Measurements from ENCODE around the gene HOMER3.
"Not testable (repeated sequence)": the region's sequence is repeated elsewhere in the genome, so short reads cannot be mapped to it uniquely, and the experiment has no call there.

HOMER3 gene

DNA sequence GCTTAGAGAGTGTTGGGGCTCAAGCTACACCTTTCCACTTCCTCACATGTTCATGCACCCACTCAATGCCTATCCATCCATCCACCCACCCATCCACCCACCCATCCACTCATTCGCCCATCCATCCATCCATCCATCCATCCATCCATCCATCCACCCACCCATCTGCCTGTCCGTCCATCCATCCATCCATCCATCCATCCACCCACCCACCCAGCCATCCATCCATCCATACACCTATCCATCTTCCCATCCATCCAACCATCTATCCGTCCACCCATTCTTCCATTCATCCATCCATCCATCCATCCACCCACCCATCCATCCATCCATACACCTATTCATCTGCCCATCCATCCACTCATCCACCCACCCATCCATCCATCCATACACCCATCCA, 13.1 kb upstream of the HOMER3 start:
- no peak for DNase-seq (ENCODE audit: low read depth in 1 of 2, low spot score in 1 of 2)

DNA sequence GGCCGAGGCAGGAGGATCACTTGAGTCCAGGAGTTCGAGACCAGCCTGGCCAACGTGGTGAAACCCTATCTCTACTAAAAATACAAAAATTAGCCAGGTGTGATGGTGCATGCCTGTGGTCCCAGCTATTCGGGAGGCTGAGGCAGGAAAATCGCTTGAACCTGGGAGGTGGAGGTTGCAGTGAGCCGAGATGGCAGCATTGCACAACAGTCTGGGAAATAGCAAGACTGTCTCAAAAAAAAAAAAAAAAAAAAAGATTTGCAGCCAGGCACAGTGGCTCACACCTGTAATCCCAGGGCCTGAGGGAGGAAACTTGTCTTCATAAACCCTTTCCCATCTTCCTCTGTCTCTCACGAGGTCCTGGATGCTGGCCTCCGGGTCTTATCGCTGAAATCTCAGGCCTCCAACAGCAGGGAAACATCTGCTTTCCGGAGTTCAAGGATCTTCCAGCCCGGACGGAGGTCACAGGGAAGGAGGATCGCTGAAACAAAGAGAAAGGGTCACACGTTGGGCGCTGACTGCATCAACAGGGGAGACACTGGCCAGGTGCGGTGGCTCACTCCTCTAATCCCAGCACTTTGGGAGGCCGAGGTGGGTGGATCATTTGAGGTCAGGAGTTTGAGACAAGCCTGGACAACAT, 11.5 kb upstream of the HOMER3 start:
- not testable (repeated sequence) for DNase-seq (ENCODE audit: low read depth in 1 of 2, low spot score in 1 of 2)

DNA sequence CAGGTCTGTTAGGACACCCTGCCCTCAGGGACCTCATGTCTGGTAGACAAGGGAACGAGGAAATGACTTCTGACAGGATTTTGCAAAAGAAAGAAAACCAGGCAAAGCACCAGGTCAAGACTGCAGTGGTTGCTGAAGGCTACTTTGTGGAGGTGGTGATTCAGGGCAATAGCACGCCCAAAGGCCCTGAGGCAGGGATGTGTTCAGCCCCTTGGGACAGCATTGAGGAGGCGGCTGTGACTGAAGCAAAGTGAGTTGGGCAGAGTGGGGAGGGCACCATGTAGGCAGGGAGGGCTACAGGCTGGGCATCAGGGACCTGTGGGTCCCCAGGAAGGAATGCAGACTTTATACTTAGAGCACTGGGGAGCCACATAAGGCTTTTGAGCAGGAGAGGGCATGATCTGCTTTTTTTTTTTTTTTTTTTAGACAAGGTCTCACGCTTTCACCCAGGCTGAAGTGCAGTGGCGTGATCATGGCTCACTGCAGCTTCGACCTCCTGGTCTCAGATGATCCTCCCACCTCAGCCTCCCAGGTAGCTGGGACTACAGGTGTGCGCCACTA, 10.8 kb upstream of the HOMER3 start:
- no peak for DNase-seq (ENCODE audit: low read depth in 1 of 2, low spot score in 1 of 2)

DNA sequence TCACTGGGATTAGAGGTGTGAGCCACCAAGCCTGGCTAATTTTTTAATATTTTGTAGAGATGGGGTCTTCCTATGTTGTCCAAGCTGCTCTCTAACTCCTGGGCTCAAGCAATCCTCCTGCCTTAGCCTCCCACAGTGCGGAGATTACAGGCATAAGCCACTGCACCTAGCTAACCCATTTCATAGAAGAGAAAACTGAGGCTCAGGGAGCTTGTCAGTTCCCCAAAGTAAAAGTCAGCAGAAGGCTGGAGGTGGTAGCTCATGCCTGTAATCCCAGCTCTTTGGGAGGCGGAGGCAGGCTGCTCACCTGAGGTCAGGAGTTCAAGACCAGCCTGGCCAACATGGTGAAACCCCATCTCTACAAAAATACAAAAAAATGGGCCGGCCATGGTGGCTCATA, 8.8 kb upstream of the HOMER3 start:
- no peak for DNase-seq (ENCODE audit: low read depth in 1 of 2, low spot score in 1 of 2)

DNA sequence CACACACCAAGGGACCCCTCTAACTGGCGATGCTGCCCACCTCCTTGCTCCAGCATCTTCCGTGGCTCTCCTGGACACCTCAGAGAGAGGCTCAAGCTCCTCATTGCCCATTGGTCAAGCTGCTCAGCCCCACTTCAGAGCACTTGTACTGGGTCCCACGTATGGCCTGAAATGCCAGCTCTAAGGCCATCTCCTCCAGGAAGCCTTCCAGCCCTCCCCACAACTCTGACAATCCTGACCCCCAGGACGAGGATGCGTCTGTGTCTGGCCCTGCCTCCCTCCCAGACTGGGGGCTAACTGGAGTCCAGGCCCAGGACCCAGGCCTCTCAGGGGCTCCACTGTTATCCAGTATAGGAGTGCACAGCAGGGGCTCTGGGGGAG, 7.9 kb upstream of the HOMER3 start:
- no peak for DNase-seq (ENCODE audit: low read depth in 1 of 2, low spot score in 1 of 2)

DNA sequence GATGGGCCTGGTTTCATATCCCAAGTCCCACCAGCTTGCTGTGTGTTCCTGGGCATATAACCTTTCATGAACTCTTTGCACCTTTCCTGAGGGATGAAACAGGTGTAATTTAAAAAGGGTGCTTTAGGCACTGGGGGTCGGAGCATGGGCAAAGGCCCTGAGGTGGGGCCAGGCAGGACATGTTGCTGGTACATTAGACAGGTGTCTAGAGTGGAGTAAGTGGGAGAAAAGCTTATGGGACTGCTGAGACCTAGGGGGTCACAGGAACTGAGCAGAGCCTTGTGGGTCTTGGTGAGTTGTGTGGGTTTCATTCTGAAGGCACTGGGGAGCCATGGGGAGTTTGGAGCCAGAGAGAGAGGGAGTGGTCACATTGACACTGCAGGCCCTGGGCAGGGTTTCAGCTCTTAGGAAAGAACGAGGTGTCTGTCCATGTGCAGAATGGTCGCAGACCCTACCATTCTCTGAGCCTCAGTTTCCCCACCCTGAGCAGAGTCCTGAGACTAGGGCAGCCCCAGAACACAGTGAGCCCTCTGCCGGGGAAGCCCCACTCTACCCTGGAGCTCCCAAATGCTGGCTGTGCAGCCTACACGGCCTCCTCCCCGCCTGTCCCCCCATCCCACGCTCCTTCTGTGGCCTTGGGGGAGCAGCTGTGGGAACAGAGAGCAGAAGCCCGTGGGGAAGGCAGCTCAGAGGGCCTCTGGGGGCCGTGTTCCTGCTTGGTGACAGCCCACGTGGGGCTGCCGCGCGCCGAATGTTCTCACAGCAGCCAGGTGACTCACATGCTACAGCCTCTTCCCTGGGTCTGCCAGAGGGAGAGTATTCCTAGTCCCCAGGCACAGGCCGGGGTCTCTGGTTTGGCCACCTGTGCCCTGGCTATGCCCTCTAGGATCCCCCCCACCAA, 7.3 kb upstream of the HOMER3 start:
- no peak for DNase-seq (ENCODE audit: low read depth in 1 of 2, low spot score in 1 of 2)

DNA sequence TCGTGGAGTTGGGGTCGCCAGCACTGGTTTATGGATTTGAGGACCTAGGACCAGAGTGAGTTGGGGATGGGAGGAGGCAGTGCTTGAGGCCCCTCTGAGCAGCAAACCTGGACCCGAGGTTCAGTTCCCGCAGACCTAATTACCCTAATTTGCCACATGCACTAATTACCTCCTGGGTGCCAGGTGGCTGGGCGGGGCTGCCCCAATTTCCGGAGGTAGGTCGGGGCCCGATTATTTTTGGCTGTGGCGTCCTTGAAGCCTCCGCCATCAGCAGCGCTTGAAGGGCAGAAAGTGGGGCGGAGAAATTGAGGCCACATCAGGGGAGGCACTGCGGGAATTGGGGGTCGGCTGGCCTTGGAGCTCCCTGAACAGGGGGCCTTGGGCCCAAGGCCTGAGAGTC, 5.9 kb upstream of the HOMER3 start:
- no peak for DNase-seq (ENCODE audit: low read depth in 1 of 2, low spot score in 1 of 2)

DNA sequence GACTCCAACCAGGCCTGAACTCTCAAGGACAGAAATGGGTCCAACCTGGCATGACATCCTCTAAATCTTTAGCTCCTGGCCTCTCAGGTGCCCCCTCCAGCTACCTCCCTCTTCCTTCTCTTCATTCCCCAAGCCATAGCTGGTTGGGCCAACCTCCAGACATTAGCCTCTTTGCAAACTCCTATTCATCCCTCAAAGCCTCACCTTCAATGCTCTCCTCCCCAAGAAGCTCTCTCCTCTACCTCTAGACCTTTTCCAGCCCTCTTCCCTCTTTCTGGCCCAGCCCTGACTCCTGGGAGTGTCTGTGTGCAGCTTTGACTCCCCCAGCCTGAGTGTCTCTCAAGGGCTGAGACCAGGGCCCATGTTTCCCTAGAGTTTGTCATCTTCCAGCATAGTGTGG, 5.3 kb upstream of the HOMER3 start:
- DNase-seq (ENCODE audit: low read depth in 1 of 2, low spot score in 1 of 2), result no peak

DNA sequence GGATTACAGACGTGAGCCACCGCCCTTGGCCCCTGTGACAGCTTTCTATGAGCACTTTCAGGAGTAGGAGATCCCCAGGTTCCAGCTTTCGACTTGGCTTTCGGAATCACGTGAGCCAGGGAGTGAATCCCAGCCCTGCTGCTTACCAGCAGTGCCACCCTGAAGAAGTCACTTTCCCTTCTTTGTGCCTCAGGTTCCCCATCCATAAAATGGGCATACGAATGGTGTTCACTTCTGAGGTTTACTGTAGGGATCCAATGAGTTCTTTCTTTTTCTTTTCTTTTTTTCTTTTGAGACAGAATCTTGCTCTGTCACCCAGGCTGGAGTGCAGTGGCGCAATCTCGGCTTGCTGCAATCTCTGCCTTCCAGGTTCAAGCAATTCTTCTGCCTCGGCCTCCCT, 4.3 kb upstream of the HOMER3 start:
- no peak for DNase-seq (ENCODE audit: low read depth in 1 of 2, low spot score in 1 of 2)

DNA sequence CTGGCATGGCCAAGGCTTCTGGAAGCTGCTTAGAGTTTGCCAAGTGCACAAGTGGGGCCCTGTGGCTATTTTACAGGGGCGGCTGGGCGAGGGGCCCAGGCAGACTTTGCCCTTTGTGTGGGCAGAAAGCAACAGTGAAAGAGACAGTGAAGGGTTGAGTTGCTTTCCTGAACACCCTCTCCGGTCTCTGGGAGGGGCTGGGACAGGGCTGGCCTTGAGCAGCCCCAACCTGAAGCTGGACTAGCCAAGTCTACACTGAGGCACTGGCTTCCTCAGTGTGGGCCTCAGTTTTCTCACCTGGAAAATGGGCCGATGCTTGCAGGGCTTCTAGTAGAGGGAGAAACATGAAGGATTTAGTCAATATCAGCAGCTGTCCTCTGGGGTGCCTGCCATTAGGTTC, 2.4 kb upstream of the HOMER3 start:
- no peak for DNase-seq (ENCODE audit: low read depth in 1 of 2, low spot score in 1 of 2)

DNA sequence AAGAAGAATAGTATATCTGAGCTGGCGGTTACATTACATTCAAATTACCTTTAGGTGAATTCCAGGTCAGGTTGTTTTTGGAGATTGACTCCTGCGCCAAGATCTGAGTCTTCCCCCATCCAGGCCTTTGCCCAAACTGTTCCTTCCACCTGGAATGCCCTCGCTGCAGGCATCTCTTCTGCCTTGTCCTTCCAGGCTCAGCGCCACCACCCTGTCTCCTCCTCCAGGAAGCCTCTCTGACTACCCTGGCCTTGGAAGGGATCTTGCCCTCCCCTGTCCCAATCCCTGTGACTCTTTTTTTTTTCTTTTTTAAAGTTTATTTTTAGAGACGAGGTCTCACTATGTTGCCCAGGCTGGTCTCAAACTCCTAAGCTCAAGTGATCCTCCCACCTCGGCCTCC, 1.7 kb upstream of the HOMER3 start:
- DNase-seq (ENCODE audit: low read depth in 1 of 2, low spot score in 1 of 2), result no peak

DNA sequence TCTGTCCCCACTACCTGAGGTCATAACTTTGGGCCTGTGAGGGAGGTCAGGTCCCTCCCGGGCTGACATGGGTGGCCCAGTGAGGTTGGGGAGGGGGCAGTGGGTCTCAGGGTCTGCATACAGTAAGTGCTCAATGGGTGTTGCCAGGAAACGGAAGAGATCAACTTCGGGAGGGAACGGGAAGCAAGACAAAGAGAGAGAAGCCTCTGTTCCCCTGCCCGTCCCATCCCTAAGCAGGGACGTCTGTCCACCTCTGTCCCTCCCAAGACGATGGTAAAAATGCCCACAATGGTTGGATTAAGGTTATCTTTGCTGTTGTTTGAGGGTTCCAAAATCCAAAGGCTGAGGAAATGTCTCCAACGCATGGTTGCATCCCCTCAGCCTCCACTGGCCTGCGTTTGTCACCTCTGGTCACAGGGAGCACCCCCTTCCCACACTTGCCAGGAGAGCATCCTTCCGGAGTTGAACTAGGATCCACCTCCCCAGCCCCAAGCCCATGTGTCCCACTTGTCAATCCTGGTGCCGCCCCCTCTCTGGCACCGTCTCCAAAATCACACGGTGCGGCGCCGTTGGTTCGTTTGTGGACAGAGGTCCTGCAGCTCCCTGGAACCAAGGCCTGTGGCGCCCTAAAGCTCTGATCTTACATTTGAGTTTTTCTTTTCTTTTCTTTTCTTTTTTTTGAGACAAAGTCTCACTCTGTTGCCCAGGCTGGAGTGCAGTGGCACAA, 774 bp upstream of the HOMER3 start:
- no peak for DNase-seq (ENCODE audit: low read depth in 1 of 2, low spot score in 1 of 2)

DNA sequence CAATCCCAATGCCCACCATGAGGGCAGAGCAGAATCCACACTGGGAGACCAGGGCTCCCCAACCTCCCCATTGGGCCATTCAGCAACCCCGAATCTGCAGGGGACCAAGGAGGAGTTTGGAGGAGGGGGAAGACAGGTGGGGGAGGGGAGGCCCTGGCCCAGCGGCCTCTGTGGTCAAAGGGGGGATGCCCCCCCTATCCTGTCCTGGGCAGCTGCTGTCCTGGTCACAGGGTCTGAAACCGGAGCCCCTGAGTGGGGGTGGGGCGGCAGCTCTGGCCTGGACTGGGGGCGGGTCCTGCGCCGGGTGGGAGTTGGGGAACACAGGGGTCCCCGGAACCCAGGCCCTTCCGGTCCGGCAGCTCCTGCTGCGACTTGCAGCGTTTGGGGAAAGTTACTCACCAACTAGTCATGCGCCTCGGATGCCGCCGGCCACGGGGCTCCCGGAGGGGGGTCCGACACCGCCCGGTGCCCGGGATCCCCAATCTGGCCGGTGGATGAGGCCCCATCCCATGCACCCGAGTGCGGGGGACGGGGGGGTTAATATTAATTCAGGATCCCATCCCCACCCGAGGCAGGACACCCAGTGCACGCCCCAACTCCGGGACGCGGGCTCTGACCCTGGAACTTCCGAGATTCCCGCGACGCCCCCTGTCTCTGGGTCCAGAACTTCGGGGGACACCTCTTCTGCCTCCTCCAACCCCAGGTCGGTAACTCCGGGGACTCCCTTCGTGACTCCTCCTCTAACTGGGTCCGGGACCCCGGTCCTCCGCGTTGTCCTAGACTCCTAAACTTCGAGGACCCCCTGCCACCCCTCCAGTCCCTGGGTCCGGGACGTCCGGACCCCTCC, 872 bp downstream of the HOMER3 start:
- no peak for DNase-seq (ENCODE audit: low read depth in 1 of 2, low spot score in 1 of 2)

DNA sequence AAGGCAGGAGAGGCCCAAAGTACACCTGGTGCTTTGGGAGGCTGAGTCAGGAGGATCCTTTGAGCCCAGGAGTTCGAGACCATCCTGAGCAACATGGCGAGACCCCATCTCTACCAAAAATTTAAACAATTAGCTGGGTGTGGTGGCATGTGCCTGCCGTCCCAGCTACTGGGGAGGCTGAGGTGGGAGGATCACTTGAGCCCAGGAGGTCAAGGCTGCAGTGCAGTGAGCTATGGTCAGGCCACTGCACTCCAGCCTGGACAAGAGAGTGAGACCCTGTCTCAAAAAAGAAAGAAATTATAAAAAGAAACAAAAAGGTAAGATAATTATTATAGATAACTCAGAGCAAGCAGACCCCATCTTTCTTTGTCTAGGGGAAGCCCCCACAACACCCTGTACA, 1.9 kb downstream of the HOMER3 start:
- no peak for DNase-seq (ENCODE audit: low read depth in 1 of 2, low spot score in 1 of 2)

DNA sequence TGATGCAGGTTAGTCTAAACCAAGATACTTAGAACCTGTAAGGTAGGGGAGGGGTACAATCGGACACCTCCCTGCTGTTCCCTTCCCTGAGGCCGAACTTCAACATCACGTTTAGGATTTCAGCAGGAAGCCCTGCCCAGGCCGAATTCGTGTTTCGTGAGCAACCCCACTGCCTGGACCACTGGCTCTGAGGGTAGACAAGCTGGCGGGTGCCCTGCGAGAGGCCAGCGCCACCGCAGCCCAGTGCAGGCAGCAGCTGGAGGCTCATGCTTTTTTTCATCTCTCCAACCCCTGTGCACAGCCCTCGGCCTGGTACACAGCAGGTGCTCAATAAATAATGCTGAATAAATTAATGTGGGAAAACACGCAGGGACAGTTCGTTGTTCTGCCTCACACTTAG, 7.7 kb downstream of the HOMER3 start:
- no peak for DNase-seq (ENCODE audit: low read depth in 1 of 2, low spot score in 1 of 2)

DNA sequence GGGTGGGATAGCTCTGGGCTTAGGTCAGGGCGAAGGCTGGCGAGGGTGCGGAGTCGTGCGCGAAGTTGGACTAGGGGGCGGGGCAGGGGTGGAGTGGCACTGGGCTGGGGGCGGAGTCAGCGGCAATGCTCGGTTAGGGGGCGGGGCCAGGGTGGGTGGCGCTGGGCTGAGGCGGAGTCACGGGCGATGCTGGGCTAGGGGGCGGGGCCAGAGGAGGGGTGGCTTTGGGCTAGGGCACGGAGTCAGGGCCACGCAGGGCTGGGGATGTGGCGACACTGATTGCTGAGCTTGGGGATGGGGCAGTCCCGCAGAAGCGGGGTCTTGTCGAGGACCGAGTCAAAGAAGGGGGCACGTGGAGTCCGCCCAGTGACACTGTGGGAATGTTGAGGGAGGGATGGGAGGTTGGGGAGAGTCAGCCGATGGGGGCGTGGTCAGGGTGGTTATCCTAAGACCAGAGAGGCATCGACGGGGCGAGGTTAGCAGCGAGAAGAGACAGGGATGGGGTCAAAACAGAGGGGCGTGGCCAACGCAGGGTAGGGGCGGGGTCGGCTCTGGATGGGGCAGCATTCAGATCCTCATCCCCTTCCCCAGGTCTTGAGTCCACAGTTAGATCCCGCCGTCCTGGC, 8.7 kb downstream of the HOMER3 start:
- DNase-seq (ENCODE audit: low read depth in 1 of 2, low spot score in 1 of 2), result peak; percentile 70 to 79

DNA sequence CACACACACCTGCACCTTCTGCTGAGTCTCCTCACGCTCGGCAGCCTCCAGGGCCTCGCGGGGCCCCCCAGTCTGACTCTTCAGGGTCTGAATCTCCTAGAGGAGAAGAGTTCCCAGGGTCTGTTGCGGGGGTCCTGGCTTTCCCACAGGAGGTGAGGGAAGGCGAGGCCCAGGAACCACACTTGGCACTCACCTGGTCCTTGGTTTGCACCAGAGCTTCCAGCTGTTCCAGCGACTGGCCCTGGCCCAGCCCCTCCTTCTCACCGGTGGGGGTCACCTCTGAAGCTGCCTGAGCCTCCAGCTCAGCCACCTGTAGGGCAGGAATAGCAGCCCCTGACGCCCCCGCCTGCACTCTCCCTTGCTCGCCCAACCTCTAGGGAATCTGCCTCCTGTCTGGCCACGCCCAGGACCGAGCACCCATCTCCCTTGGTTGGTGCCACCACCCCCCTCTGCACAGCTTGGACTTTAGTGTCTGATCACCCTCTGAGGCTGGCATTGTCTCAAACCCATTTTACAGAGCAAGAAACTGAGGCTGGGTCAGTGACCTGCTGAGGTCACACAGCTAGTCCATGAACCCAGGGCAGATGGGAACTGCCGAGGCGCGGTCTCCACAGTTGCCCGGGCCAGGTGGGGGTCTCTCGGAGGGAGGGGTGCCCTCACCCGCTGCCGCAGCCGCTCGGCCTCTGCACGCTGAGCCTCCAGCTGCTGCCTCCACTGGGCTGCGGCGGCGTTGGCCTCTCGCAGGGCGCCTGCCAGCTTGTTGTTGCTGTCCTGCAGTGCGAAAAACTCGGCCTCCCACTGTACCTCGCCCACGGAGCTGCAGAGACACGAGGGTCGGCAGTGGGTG, 9.5 kb downstream of the HOMER3 start:
- DNase-seq (ENCODE audit: low read depth in 1 of 2, low spot score in 1 of 2), result no peak

DNA sequence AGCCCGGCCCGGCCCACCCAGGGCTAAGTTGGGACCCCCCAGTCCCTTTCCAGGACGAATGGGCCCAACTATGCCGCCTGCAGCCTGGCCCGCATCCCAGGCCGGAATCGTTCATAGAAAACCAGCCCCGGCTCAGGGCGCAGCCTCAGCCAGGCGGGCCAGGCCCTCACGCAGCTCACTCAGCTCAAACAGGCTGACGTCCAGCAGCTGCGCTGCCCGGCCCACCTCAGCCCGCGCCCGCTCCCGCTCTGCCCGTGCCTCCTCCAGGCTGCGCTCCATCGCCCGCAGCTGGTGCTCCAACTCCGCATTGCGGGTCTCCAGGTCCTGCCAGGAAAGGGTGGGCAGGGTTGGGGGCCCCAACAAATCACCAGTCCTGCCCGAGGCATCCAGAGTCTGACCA, 11.7 kb downstream of the HOMER3 start:
- DNase-seq (ENCODE audit: low read depth in 1 of 2, low spot score in 1 of 2), result no peak

DNA sequence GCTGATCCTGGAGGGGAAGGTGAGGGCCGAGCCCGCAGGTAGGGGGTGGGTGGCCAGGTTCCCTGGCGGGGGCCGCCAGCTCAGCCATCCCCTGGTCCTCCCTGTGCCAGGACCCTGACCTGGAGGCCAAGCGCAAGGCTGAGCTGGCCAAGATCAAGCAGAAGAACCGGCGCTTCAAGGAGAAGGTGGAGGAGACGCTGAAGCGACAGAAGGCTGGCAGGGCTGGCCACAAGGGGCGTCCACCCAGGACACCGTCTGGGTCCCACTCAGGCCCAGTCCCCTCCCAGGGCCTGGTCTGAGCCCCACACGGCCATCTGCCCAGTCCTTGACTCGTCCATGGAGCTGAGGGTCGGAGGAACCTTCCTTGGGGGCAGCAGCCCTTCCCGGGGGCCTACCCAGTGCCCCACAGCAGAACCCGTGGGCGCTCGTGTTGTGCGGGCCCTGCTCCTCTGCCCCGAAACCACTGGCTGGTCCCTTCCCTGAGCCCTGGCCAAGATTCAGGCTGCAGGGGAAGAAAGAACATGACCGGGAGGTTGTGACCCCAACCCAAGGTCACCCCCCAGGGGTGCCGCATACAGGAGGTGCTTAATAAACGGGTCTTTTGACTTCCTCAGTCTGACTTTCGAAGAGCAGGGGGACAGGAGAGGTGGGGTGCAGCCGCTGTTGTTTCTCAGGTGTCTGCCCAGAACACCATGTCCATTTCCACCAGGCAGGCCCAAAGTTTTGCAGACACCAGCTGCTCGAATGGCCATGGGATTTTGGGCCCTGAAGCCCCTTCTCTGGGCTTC, 12.8 kb downstream of the HOMER3 start:
- no peak for DNase-seq (ENCODE audit: low read depth in 1 of 2, low spot score in 1 of 2)

All from activated CD4-positive, alpha-beta T cell treated with anti-CD3 and anti-CD28 coated beads, Interleukin-2, amount 50 U/mL, for 24 hours (primary cell).